Smooth muscle cell (in vitro differentiated cells): ENCODE measurements around the gene INTS6. TPM values are rescaled to one million over a fixed set of nuclear protein-coding genes. Genes with fewer than 3 reads are reported as not detected.

Source experiments
- DNase-seq: peaks from one replicate; lab custom pipeline; 2025; ENCODE audit not compliant: unreplicated experiment; lab: John Stamatoyannopoulos, UW
- H2AFZ ChIP-seq: fragments of 200-600 bp; sonication (generic); 2 replicates; pipeline ENCODE4 v1.6.0; 2016; ENCODE audit warnings: antibody characterized with exemption, low read depth, mild to moderate bottlenecking
- H3F3A ChIP-seq: fragments of 200-600 bp; sonication (generic); 2 replicates; pipeline ENCODE4 v1.6.0; 2017; ENCODE audit warnings: antibody characterized with exemption, low read depth
- H3K27ac ChIP-seq: fragments of 200-600 bp; sonication (generic); 2 replicates; pipeline ENCODE4 v1.5.1; 2016; ENCODE audit warnings: low read depth, mild to moderate bottlenecking
- H3K27me3 ChIP-seq: fragments of 200-600 bp; sonication (generic); 2 replicates; pipeline ENCODE4 v1.6.1; 2016; ENCODE audit warnings: low read depth, mild to moderate bottlenecking
- H3K36me3 ChIP-seq: fragments of 200-600 bp; sonication (generic); 2 replicates; pipeline ENCODE4 v1.5.1; 2016; ENCODE audit warnings: low read depth
- H3K4me1 ChIP-seq: fragments of 200-600 bp; sonication (generic); 2 replicates; pipeline ENCODE4 v1.5.1; 2016; ENCODE audit warnings: low read depth
- H3K4me2 ChIP-seq: fragments of 200-600 bp; sonication (generic); 2 replicates; pipeline ENCODE4 v1.6.0; 2016; ENCODE audit warnings: mild to moderate bottlenecking
- H3K4me3 ChIP-seq: fragments of 200-600 bp; sonication (generic); 2 replicates; pipeline ENCODE4 v1.5.1; 2016; ENCODE audit warnings: mild to moderate bottlenecking
- H3K79me2 ChIP-seq: fragments of 200-600 bp; sonication (generic); 2 replicates; pipeline ENCODE4 v1.6.0; 2016; ENCODE audit warnings: low read depth, mild to moderate bottlenecking
- H3K9ac ChIP-seq: fragments of 200-600 bp; sonication (generic); 2 replicates; pipeline ENCODE4 v1.6.0; 2016; ENCODE audit warnings: low read depth
- H3K9me3 ChIP-seq: fragments of 200-600 bp; sonication (generic); replicated peaks from 2 replicates; pipeline ENCODE4 v1.5.1; 2016; ENCODE audit warnings: low read depth
- H4K20me1 ChIP-seq: fragments of 200-600 bp; sonication (generic); 2 replicates; pipeline ENCODE4 v1.6.0; 2016; ENCODE audit warnings: low read depth
- CTCF ChIP-seq: fragments of 200-600 bp; sonication (generic); IDR thresholded peaks from 2 replicates; pipeline ENCODE4 v1.5.1; 2017; ENCODE audit warnings: borderline replicate concordance, mild to moderate bottlenecking, antibody characterized with exemption; ENCODE audit not compliant: insufficient read depth, poor library complexity, severe bottlenecking
- WGBS: methylation state at CpG from one replicate; pipeline ENCODE4 v1.1.7; 2016; ENCODE audit warnings: low lambda C conversion rate; 5-methylcytosine and 5-hydroxymethylcytosine counted together
- polyA plus RNA-seq: library from polyadenylated mRNA; unstranded; fragments of >200 nt; fragmentation: Nextera tagmentation; extraction: Ambion mirVana; gene quantifications from 2 replicates; pipeline ENCODE4 v1.2.1, GENCODE V29; 2016
- total RNA-seq: library from RNA; depleted of rRNA; stranded (reverse); fragments of >200 nt; gene quantifications from 2 replicates; pipeline ENCODE4 v1.2.3, GENCODE V29; 2014

Gene INTS6
- total and polyA plus RNA-seq, 2 experiments from 2014 or later = 22.5 to 51.6 TPM

- H3K79me2 ChIP-seq = peaks cover 28% of the 10 kb centered on the region
- no peak for DNase-seq
- TF ChIP-seq CTCF = no peak
- peak overlapping the region; percentile 98 for H3K9ac ChIP-seq
- H4K20me1 ChIP-seq = peaks cover 9% of the 10 kb centered on the region
- no peaks in the 10 kb centered on the region for H3K9me3 ChIP-seq
- 25% methylated on average over 5 of the region's 5 CpGs for WGBS
- no peak overlapping the region for H2AFZ ChIP-seq
- H3K4me2 ChIP-seq = peak overlapping the region; percentile 100
- peak overlapping the region; percentile 99 for H3K4me3 ChIP-seq
- peaks cover 7% of the 10 kb centered on the region for H3K36me3 ChIP-seq
- no peaks in the 10 kb centered on the region for H3K27me3 ChIP-seq
- H3K4me1 ChIP-seq = peaks cover 40% of the 10 kb centered on the region
- H3K27ac ChIP-seq = peak overlapping the region; percentile 99
- peaks cover 9% of the 10 kb centered on the region for H3F3A ChIP-seq
Measured at GRCh38 chr13:51451134-51451466, 1.7 kb downstream of the INTS6 start.

GRCh38 chr13:51449018-51449417 lies 3.8 kb downstream of the INTS6 start:
- 100% methylated on average over 1 of the region's 1 CpG for WGBS
- DNase-seq = no peak
- H3K79me2 ChIP-seq = peaks cover 28% of the 10 kb centered on the region

GRCh38 chr13:51444922-51445321 lies 7.9 kb downstream of the INTS6 start:
- TF ChIP-seq CTCF = peak; percentile 26
- Histone ChIP-seq H3K4me1 (peaks cover 18% of the 10 kb centered on the region), H3K4me3 (no peak overlapping the region), H3K79me2 (peaks cover 9% of the 10 kb centered on the region), H3K4me2 (no peak overlapping the region), H3F3A (peaks cover 4% of the 10 kb centered on the region), H3K36me3 (peaks cover 7% of the 10 kb centered on the region), H3K27ac (no peak overlapping the region), H3K9me3 (no peaks in the 10 kb centered on the region), H4K20me1 (no peaks in the 10 kb centered on the region), H3K9ac (no peak overlapping the region), H3K27me3 (no peaks in the 10 kb centered on the region), H2AFZ (no peak overlapping the region)
- 85% methylated on average over 1 of the region's 1 CpG for WGBS
- DNase-seq = no peak

More at GRCh38 chr13:51449018-51449417, 3.8 kb downstream of the INTS6 start:
- Histone ChIP-seq H3K4me1 (peaks cover 34% of the 10 kb centered on the region), H3K36me3 (peaks cover 7% of the 10 kb centered on the region), H3K27me3 (no peaks in the 10 kb centered on the region), H3F3A (peaks cover 9% of the 10 kb centered on the region), H4K20me1 (peaks cover 9% of the 10 kb centered on the region), H3K27ac (no peak overlapping the region), H3K9me3 (no peaks in the 10 kb centered on the region), H3K4me3 (no peak overlapping the region), H3K4me2 (no peak overlapping the region), H2AFZ (no peak overlapping the region), H3K9ac (no peak overlapping the region)
- no peak for TF ChIP-seq CTCF

GRCh38 chr13:51440381-51440780 lies 12.5 kb downstream of the INTS6 start:
- peaks cover 3% of the 10 kb centered on the region for H4K20me1 ChIP-seq
- H3K4me3 ChIP-seq = no peak overlapping the region
- H3K36me3 ChIP-seq = no peaks in the 10 kb centered on the region
- DNase-seq = no peak
- H3K4me1 ChIP-seq = no peaks in the 10 kb centered on the region
- no peaks in the 10 kb centered on the region for H3K9me3 ChIP-seq
- H3K9ac ChIP-seq = no peak overlapping the region
- H3K27ac ChIP-seq = no peak overlapping the region
- no peaks in the 10 kb centered on the region for H3K27me3 ChIP-seq
- no peaks in the 10 kb centered on the region for H3F3A ChIP-seq
- no peak overlapping the region for H2AFZ ChIP-seq
- H3K4me2 ChIP-seq = no peak overlapping the region
- WGBS = 97% methylated on average over 1 of the region's 1 CpG
- H3K79me2 ChIP-seq = peaks cover 15% of the 10 kb centered on the region
- TF ChIP-seq CTCF = no peak
